A549 (cell line): Measurements from ENCODE around the gene CXCL17. TPM values are rescaled to one million over a fixed set of nuclear protein-coding genes. Genes with fewer than 3 reads are reported as not detected.

Experiments
- ATAC-seq, 2 experiments: fragments of 200-7000 bp in 1 of 2; fragments of >200 bp in 1 of 2; cut with Nextera tagmentation in 1 of 2; cut with Tn5 transposase in 1 of 2; 3 replicates each; pipeline versions ENCODE4 v1.8.0 to v1.9.1; 2018 to 2020; ENCODE audit warnings: mild to moderate bottlenecking in 1 of 2, moderate library complexity in 1 of 2
- CTCF ChIA-PET: fragments of 300-600 bp; sonication (Branson Sonifier 250); formaldehyde crosslinking; extraction: SDS; loops from one replicate; lab custom pipeline; 2021; ENCODE audit warnings: antibody characterized with exemption, inconsistent platforms; lab: Yijun Ruan, JAX
- POLR2A ChIA-PET: fragments of 350-600 bp; formaldehyde crosslinking; extraction: SDS; loops from one replicate; lab custom pipeline; 2021; ENCODE audit warnings: antibody characterized with exemption, inconsistent platforms; lab: Yijun Ruan, JAX
- DNase-seq, 2 experiments: peaks; one replicate each; pipeline versions ENCODE4 v3.0.0 to v3.0.0-alpha.2; 2011 to 2016; ENCODE audit warnings: low read depth in 1 of 2, low spot score in 1 of 2
- FAIRE-seq: peaks from 2 replicates; lab custom pipeline; 2011; peaks lifted over from hg19 to GRCh38; lab: Jason Lieb, UNC
- H3K27ac ChIP-seq, 2 experiments: fragments of >200 bp; sonication (Bioruptor Twin); formaldehyde crosslinking; 3 replicates each; pipeline ENCODE4 v1.5.1; 2016 to 2017
- H3K4me1 ChIP-seq: fragments of >200 bp; sonication (Bioruptor Twin); formaldehyde crosslinking; 3 replicates; pipeline ENCODE4 v1.6.1; 2016
- H3K4me2 ChIP-seq: fragments of >200 bp; sonication (Bioruptor Twin); formaldehyde crosslinking; 3 replicates; pipeline ENCODE4 v1.6.1; 2016
- H3K4me3 ChIP-seq: fragments of >200 bp; sonication (Bioruptor Twin); formaldehyde crosslinking; 3 replicates; pipeline ENCODE4 v1.5.1; 2016
- H3K9me3 ChIP-seq: fragments of >200 bp; sonication (Bioruptor Twin); formaldehyde crosslinking; 3 replicates; pipeline ENCODE4 v1.6.1; 2016
- BCL3 ChIP-seq: fragments of >200 bp; sonication (Bioruptor Twin); formaldehyde crosslinking; IDR thresholded peaks from 3 replicates; pipeline ENCODE4 v1.6.1; 2016
- CHD2 ChIP-seq: fragments of 150-350 bp; IDR thresholded peaks from 2 replicates; pipeline ENCODE4 v1.6.1; 2014; ENCODE audit warnings: low read length; ENCODE audit not compliant: partially characterized antibody
- EHF ChIP-seq: fragments of 250-450 bp; sonication (Bioruptor Pico); IDR thresholded peaks from 2 replicates; pipeline ENCODE4 v1.5.0; 2020; ENCODE audit warnings: mild to moderate bottlenecking
- EP300 ChIP-seq, 2 experiments: fragments of >200 bp; sonication (Bioruptor Twin); formaldehyde crosslinking; IDR thresholded peaks; 2 replicates in 1 of 2; 3 replicates in 1 of 2; pipeline ENCODE4 v1.6.1; 2016 to 2017
- HDAC2 ChIP-seq: fragments of 200-600 bp; sonication (generic); IDR thresholded peaks from 2 replicates; pipeline ENCODE4 v1.6.1; 2016
- HES2 ChIP-seq: fragments of >200 bp; sonication (Bioruptor Twin); formaldehyde crosslinking; IDR thresholded peaks from 2 replicates; pipeline ENCODE4 v1.6.1; 2016
- HMGXB4 ChIP-seq: fragments of 250-450 bp; sonication (Bioruptor Pico); IDR thresholded peaks from 2 replicates; pipeline ENCODE4 v1.5.0; 2021; ENCODE audit warnings: mild to moderate bottlenecking, moderate library complexity, borderline replicate concordance
- HOXA7 ChIP-seq: fragments of 250-450 bp; sonication (Bioruptor Pico); IDR thresholded peaks from 2 replicates; pipeline ENCODE4 v1.5.0; 2020; ENCODE audit warnings: mild to moderate bottlenecking, moderate library complexity
- JUNB ChIP-seq: fragments of >200 bp; sonication (Bioruptor Twin); formaldehyde crosslinking; IDR thresholded peaks from 2 replicates; pipeline ENCODE4 v1.6.1; 2016
- KDM1A ChIP-seq: fragments of 200-600 bp; sonication (generic); IDR thresholded peaks from 2 replicates; pipeline ENCODE4 v1.6.1; 2016; ENCODE audit warnings: low read depth, mild to moderate bottlenecking
- MAFK ChIP-seq: fragments of 450-650 bp; IDR thresholded peaks from 2 replicates; pipeline ENCODE4 v1.6.1; 2014; ENCODE audit not compliant: partially characterized antibody
- PBX3 ChIP-seq: IDR thresholded peaks from 2 replicates; pipeline ENCODE4 v1.6.1; 2012
- REST ChIP-seq: fragments of 200-600 bp; sonication (generic); IDR thresholded peaks from 2 replicates; pipeline ENCODE4 v1.6.1; 2016; ENCODE audit warnings: antibody characterized with exemption, mild to moderate bottlenecking, moderate library complexity
- RNF2 ChIP-seq: fragments of 200-600 bp; sonication (generic); IDR thresholded peaks from 2 replicates; pipeline ENCODE4 v1.6.1; 2016; ENCODE audit warnings: low read depth, mild to moderate bottlenecking, antibody characterized with exemption, moderate library complexity, borderline replicate concordance
- TFCP2L1 ChIP-seq: fragments of 250-450 bp; sonication (Bioruptor Pico); IDR thresholded peaks from 2 replicates; pipeline ENCODE4 v1.5.0; 2021; ENCODE audit warnings: mild to moderate bottlenecking
- ZC3H11A ChIP-seq: fragments of 450-650 bp; IDR thresholded peaks from 2 replicates; pipeline ENCODE4 v1.6.1; 2014; ENCODE audit warnings: antibody characterized with exemption, mild to moderate bottlenecking
- WGBS: methylation state at CpG from one replicate; pipeline ENCODE4 v1.1.6; 2017; ENCODE audit errors: missing lambda C conversion rate; 5-methylcytosine and 5-hydroxymethylcytosine counted together
- polyA plus RNA-seq, 4 experiments: library from polyadenylated mRNA; depleted of rRNA in 3 of 4; stranded (reverse); fragments of >200 nt; fragmentation: RNase III in 1 of 4; extraction: RNeasy Plus Mini Kit Qiagen cat#74134 plus additional on column Dnase treatment in 1 of 4; gene quantifications; 2 replicates in 3 of 4; 3 replicates in 1 of 4; pipeline ENCODE4 v1.2.3, GENCODE V29; 2011 to 2017

The CXCL17 gene
- polyA plus RNA-seq, 2 of the 4 experiments (the other 2 are of a cell fraction): 0.14 TPM; not detected in 1

- ChIA-PET CTCF (interaction anchor here (0.6 to 12.2 kb wide), 16 partner anchors 9 to 313 kb away, joined by 3 to 302 read pairs (median 14); partner anchors contain the start of gene CXCL17), POLR2A (no interaction called here)
- Histone ChIP-seq H3K27ac (no peak overlapping the region), H3K9me3 (no peaks in the 10 kb centered on the region), H3K4me3 (no peak overlapping the region), H3K4me2 (no peak overlapping the region), H3K4me1 (peaks cover 18% of the 10 kb centered on the region)
- FAIRE-seq (peak; percentile 63), DNase-seq (no peak), ATAC-seq (no peak)
- WGBS: 75% methylated on average over 9 of the region's 9 CpGs
- TF ChIP-seq JUNB: no peak
- no peak for TF ChIP-seq EP300 (IDR thresholded peaks at IDR 0.05)
- no peak for TF ChIP-seq ZC3H11A
Measured at GRCh38 chr19:42421591-42422031, 21.1 kb downstream of the CXCL17 start.

- ATAC-seq (no peak), FAIRE-seq (no peak), DNase-seq (no peak)
- WGBS: 82% methylated on average over 4 of the region's 4 CpGs
- CTCF ChIA-PET: interaction anchor here (0.6 to 12.2 kb wide), 18 partner anchors 8 to 312 kb away, joined by 3 to 302 read pairs (median 6); partner anchors contain the start of gene CXCL17
- TF ChIP-seq BCL3 (no peak), CHD2 (no peak), HDAC2 (no peak), RNF2 (no peak), KDM1A (no peak), MAFK (no peak), HES2 (no peak), TFCP2L1 (CRISPR knock-in tag) (no peak), EP300 (IDR thresholded peaks at IDR 0.05) (no peak), REST (no peak), EHF (CRISPR knock-in tag) (no peak), HOXA7 (no peak), HMGXB4 (CRISPR knock-in tag) (no peak), PBX3 (no peak)
- no peak overlapping the region for H3K4me2 ChIP-seq
- no peak overlapping the region for H3K4me3 ChIP-seq
- POLR2A ChIA-PET: interaction anchor here (1.2 kb wide), 1 partner anchor 25 kb away, joined by 5 read pairs; no protein-coding TSS in a partner anchor
- H3K9me3 ChIP-seq: no peaks in the 10 kb centered on the region
- H3K27ac ChIP-seq: no peak overlapping the region
- H3K4me1 ChIP-seq: peaks cover 18% of the 10 kb centered on the region
Measured at GRCh38 chr19:42421101-42421500, 21.6 kb downstream of the CXCL17 start.
